ENCODE results near the gene LRRC3.

GRCh38 chr21:44433791-44434567, 21.3 kb upstream of the LRRC3 start:
- no peak for TF ChIP-seq CBFB (CRISPR knock-in tag; IDR thresholded peaks at IDR 0.05; ENCODE audit: low read depth)
- no peak for TF ChIP-seq ATF1 (CRISPR knock-in tag; IDR thresholded peaks at IDR 0.05)
- no peak for TF ChIP-seq IRF1 (CRISPR knock-in tag; IDR thresholded peaks at IDR 0.05)
- TF ChIP-seq ZNF425 (CRISPR knock-in tag; conservative IDR thresholded peaks at IDR 0.05) = no peak
- no peak for TF ChIP-seq CTCF (IDR thresholded peaks at IDR 0.05)
- no peak for TF ChIP-seq FOXP1 (CRISPR knock-in tag; IDR thresholded peaks at IDR 0.05; ENCODE audit: borderline replicate concordance)
- TF ChIP-seq GABPB1 (CRISPR knock-in tag; IDR thresholded peaks at IDR 0.05) = no peak
- TF ChIP-seq TCF7 (CRISPR knock-in tag; IDR thresholded peaks at IDR 0.05; ENCODE audit: low read depth) = no peak
- no peak for TF ChIP-seq MAX (CRISPR knock-in tag; IDR thresholded peaks at IDR 0.05)
